GM12878 (cell line): Measurements from ENCODE around the gene SPRR3. TPM values are rescaled to one million over a fixed set of nuclear protein-coding genes. Genes with fewer than 3 reads are reported as not detected.

Experiments
- ATAC-seq: fragments of 200-7000 bp; cut with Tn5 transposase; 3 replicates; pipeline ENCODE4 v1.9.1; 2020; ENCODE audit warnings: mild to moderate bottlenecking, moderate library complexity
- BruUV-seq: library from RNA; stranded (reverse); fragments of 400-500 nt; replicated peaks from 2 replicates; lab custom pipeline; 2021; lab: Mats Ljungman, UMichigan
- CTCF ChIA-PET: fragments of 300-600 bp; sonication (Branson Sonifier 250); formaldehyde crosslinking; extraction: SDS; loops from one replicate; lab custom pipeline; 2021; ENCODE audit warnings: inconsistent platforms; lab: Yijun Ruan, JAX
- POLR2A ChIA-PET: fragments of 350-600 bp; formaldehyde crosslinking; extraction: SDS; loops from one replicate; lab custom pipeline; 2021; ENCODE audit warnings: inconsistent platforms; lab: Charles Lee
- RAD21 ChIA-PET: fragments of 300-600 bp; sonication (Branson Sonifier 250); formaldehyde crosslinking; loops from one replicate; lab custom pipeline; 2023; ENCODE audit warnings: antibody characterized with exemption; ENCODE audit not compliant: unreplicated experiment; lab: Charles Lee
- SMC1A ChIA-PET: fragments of 300-600 bp; sonication (Branson Sonifier 250); formaldehyde crosslinking; loops from one replicate; lab custom pipeline; 2023; ENCODE audit not compliant: unreplicated experiment, uncharacterized antibody; lab: Charles Lee
- DNase-seq: peaks from one replicate; pipeline ENCODE4 v3.0.0-alpha.2; 2011; ENCODE audit warnings: low read depth, low spot score
- FAIRE-seq: peaks from 3 replicates; lab custom pipeline; 2011; peaks lifted over from hg19 to GRCh38; lab: Jason Lieb, UNC
- H2AFZ ChIP-seq: 2 replicates; pipeline ENCODE4 v1.6.0; 2011; ENCODE audit warnings: low read depth, low read length, control low read depth; ENCODE audit not compliant: control insufficient read depth
- H3K27ac ChIP-seq: 2 replicates; pipeline ENCODE4 v1.5.1; 2011; ENCODE audit warnings: control low read depth; ENCODE audit not compliant: control insufficient read depth, insufficient read depth
- H3K27me3 ChIP-seq, 2 experiments: replicated peaks in 1 of 2; 2 replicates each; pipeline versions ENCODE4 v1.6.0 to v1.6.1; 2011; ENCODE audit warnings: low read length in 1 of 2; ENCODE audit not compliant: control insufficient read depth in 2 of 2, insufficient read depth in 2 of 2
- H3K36me3 ChIP-seq, 2 experiments: 2 replicates each; pipeline ENCODE4 v1.5.1; 2011; ENCODE audit warnings: low read length in 1 of 2; ENCODE audit not compliant: control insufficient read depth in 2 of 2, insufficient read depth in 2 of 2
- H3K4me1 ChIP-seq: 2 replicates; pipeline ENCODE4 v1.6.1; 2011; ENCODE audit warnings: mild to moderate bottlenecking, low read length, moderate library complexity, mixed read lengths; ENCODE audit not compliant: control insufficient read depth, insufficient read depth
- H3K4me2 ChIP-seq: 2 replicates; pipeline ENCODE4 v1.6.0; 2011; ENCODE audit warnings: control low read depth; ENCODE audit not compliant: control insufficient read depth, insufficient read depth
- H3K4me3 ChIP-seq: fragments of 200-600 bp; sonication (generic); 2 replicates; pipeline ENCODE4 v1.5.1; 2016
- H3K79me2 ChIP-seq: 2 replicates; pipeline ENCODE4 v1.6.0; 2011; ENCODE audit warnings: low read length; ENCODE audit not compliant: control insufficient read depth, insufficient read depth
- H3K9ac ChIP-seq: 2 replicates; pipeline ENCODE4 v1.8.0; 2011; ENCODE audit warnings: low read length, control low read depth, mixed read lengths; ENCODE audit not compliant: control insufficient read depth, insufficient read depth
- H3K9me3 ChIP-seq: replicated peaks from 3 replicates; pipeline ENCODE4 v1.5.1; 2011; ENCODE audit warnings: mild to moderate bottlenecking, low read length; ENCODE audit not compliant: control insufficient read depth, insufficient read depth
- H4K20me1 ChIP-seq: 2 replicates; pipeline ENCODE4 v1.6.0; 2011; ENCODE audit not compliant: control insufficient read depth, insufficient read depth
- BCL11A ChIP-seq: IDR thresholded peaks from 2 replicates; pipeline ENCODE4 v1.6.1; 2011; ENCODE audit warnings: low read depth, low read length
- CUX1 ChIP-seq: IDR thresholded peaks from 2 replicates; pipeline ENCODE4 v1.6.1; 2012; ENCODE audit warnings: improper control_type of control experiment, low read depth, low read length; ENCODE audit not compliant: insufficient replicate concordance
- IRF4 ChIP-seq: IDR thresholded peaks from 2 replicates; pipeline ENCODE4 v1.6.1; 2011; ENCODE audit warnings: low read depth, low read length
- MLLT1 ChIP-seq: fragments of 450-650 bp; IDR thresholded peaks from 2 replicates; pipeline ENCODE4 v1.6.1; 2016; ENCODE audit warnings: mild to moderate bottlenecking
- MXI1 ChIP-seq: fragments of 150-350 bp; IDR thresholded peaks from 2 replicates; pipeline ENCODE4 v1.6.1; 2011; ENCODE audit warnings: low read depth, mild to moderate bottlenecking, inconsistent platforms, low read length, improper control_type of control experiment
- MYC ChIP-seq: IDR thresholded peaks from 2 replicates; pipeline ENCODE4 v1.6.1; 2011; ENCODE audit warnings: mild to moderate bottlenecking, low read length, moderate library complexity, inconsistent platforms; ENCODE audit not compliant: insufficient read depth, insufficient replicate concordance, insufficient read length, severe bottlenecking
- NR2F1 ChIP-seq: fragments of 450-650 bp; conservative IDR thresholded peaks from 2 replicates; pipeline ENCODE4 v1.6.1; 2017; ENCODE audit warnings: mild to moderate bottlenecking
- RELA ChIP-seq: fragments of 450-650 bp; IDR thresholded peaks from 2 replicates; pipeline ENCODE4 v1.8.0; 2014; ENCODE audit warnings: borderline replicate concordance; ENCODE audit not compliant: partially characterized antibody
- SREBF1 ChIP-seq: IDR thresholded peaks from 2 replicates; pipeline ENCODE4 v1.6.1; 2012; ENCODE audit warnings: mild to moderate bottlenecking, low read length
- SUZ12 ChIP-seq: fragments of 200-600 bp; sonication (generic); IDR thresholded peaks from one replicate; pipeline ENCODE4 v1.6.1; 2018; ENCODE audit warnings: antibody characterized with exemption, mild to moderate bottlenecking; ENCODE audit not compliant: unreplicated experiment
- TARDBP ChIP-seq: IDR thresholded peaks from 2 replicates; pipeline ENCODE4 v1.6.1; 2016; ENCODE audit warnings: borderline replicate concordance
- TCF3 ChIP-seq: IDR thresholded peaks from 2 replicates; pipeline ENCODE4 v1.6.1; 2012; ENCODE audit warnings: low read depth, mild to moderate bottlenecking, low read length, borderline replicate concordance; ENCODE audit not compliant: insufficient read depth
- YBX1 ChIP-seq: fragments of 450-650 bp; IDR thresholded peaks from 2 replicates; pipeline ENCODE4 v1.6.1; 2016; ENCODE audit warnings: antibody characterized with exemption
- YY1 ChIP-seq: IDR thresholded peaks from 2 replicates; pipeline ENCODE4 v1.6.1; 2011; ENCODE audit warnings: low read depth, mild to moderate bottlenecking, low read length
- ZNF24 ChIP-seq: fragments of 450-650 bp; IDR thresholded peaks from 2 replicates; pipeline ENCODE4 v1.6.1; 2017; ENCODE audit warnings: antibody characterized with exemption, mild to moderate bottlenecking
- ZNF384 ChIP-seq: IDR thresholded peaks from 2 replicates; pipeline ENCODE4 v1.6.1; 2012; ENCODE audit warnings: low read depth, mild to moderate bottlenecking, low read length, improper control_type of control experiment, borderline replicate concordance
- WGBS: methylation state at CpG from one replicate; pipeline ENCODE4 v1.1.6; 2016; ENCODE audit warnings: low lambda C conversion rate; ENCODE audit not compliant: insufficient replicate concordance, insufficient coverage; ENCODE audit errors: missing lambda C conversion rate; 5-methylcytosine and 5-hydroxymethylcytosine counted together
- in situ Hi-C: fragments of 300-500 bp; cut with MboI; formaldehyde crosslinking; loops from 9 replicates; pipeline ENCODE4 v1.14.3; 2018; ENCODE audit warnings: mixed read lengths
- intact Hi-C: fragments of 100-400 bp; cut with micrococcal nuclease; formaldehyde crosslinking; loops from one replicate; pipeline ENCODE4 v1.14.2; 2022; ENCODE audit not compliant: unreplicated experiment
- polyA plus RNA-seq, 11 experiments: library from polyadenylated mRNA; depleted of rRNA in 4 of 11; unstranded in 6 of 11; stranded (reverse) in 5 of 11; fragments of >200 nt; fragmentation: Nextera tagmentation in 4 of 11; fragmentation: Illumina TruSeq in 1 of 11; extraction: Ambion mirVana in 4 of 11; extraction: Trizol in 1 of 11; gene quantifications; 1 replicate in 1 of 11; 2 replicates in 10 of 11; pipeline versions ENCODE4 v1.2.1 to v1.2.3, GENCODE V29; 2011 to 2016; ENCODE audit warnings: inconsistent platforms in 2 of 11, missing spikeins in 2 of 11, low read depth in 1 of 11
- total RNA-seq, 4 experiments: library from RNA; depleted of rRNA in 3 of 4; stranded (reverse); fragments of >200 nt in 3 of 4; fragmentation: Illumina TruSeq in 1 of 4; extraction: Trizol in 1 of 4; gene quantifications; 2 replicates each; pipeline versions ENCODE4 v1.2.1 to v1.2.3, GENCODE V29; 2013 to 2021

Gene SPRR3
- total and polyA plus RNA-seq, 10 of the 15 experiments (the other 5 are each of a cell fraction or from before 2014, with no cell fraction given), result not detected

- CTCF ChIA-PET, result interaction anchor here (1.3 kb wide), 1 partner anchor 11 kb away, joined by 9 read pairs; no protein-coding TSS in a partner anchor
- no peak overlapping the region for H3K4me3 ChIP-seq
- no peaks in the 10 kb centered on the region; the same call in 1 of the 2 replicates for H4K20me1 ChIP-seq
- H3K9ac ChIP-seq, result no peak overlapping the region
- H3K4me1 ChIP-seq, result peaks cover 5% of the 10 kb centered on the region; the same call in 1 of the 2 replicates
- SMC1A ChIA-PET, result no interaction called here
- no peaks in the 10 kb centered on the region for H3K9me3 ChIP-seq
- POLR2A ChIA-PET, result no interaction called here
- in situ Hi-C loops, result no loop called here
- TF ChIP-seq TARDBP (no peak), ZNF384 (no peak), SREBF1 (no peak), YBX1 (no peak), NR2F1 (no peak), IRF4 (no peak), MLLT1 (no peak), CUX1 (no peak), MXI1 (no peak), ZNF24 (no peak), YY1 (no peak), RELA (no peak), MYC (no peak), SUZ12 (no peak), TCF3 (no peak), BCL11A (no peak)
- 10% methylated on average over 4 of the region's 4 CpGs for WGBS
- no peak overlapping the region for H3K4me2 ChIP-seq
- intact Hi-C loops, result no loop called here
- no peak for DNase-seq
- no peak for FAIRE-seq
- RAD21 ChIA-PET, result no interaction called here
- no peak overlapping the region for H3K27ac ChIP-seq
- ATAC-seq, result no peak
- H3K79me2 ChIP-seq, result no peaks in the 10 kb centered on the region
- no peaks in the 10 kb centered on the region for H3K36me3 ChIP-seq
- BruUV-seq, result no TSS peak
- no peak overlapping the region for H2AFZ ChIP-seq
- H3K27me3 ChIP-seq, result no peaks in the 10 kb centered on the region
Measured at GRCh38 chr1:152972196-152972886, 29.2 kb upstream of the SPRR3 start.
